ENCODE data around the gene CST9.

DNA sequence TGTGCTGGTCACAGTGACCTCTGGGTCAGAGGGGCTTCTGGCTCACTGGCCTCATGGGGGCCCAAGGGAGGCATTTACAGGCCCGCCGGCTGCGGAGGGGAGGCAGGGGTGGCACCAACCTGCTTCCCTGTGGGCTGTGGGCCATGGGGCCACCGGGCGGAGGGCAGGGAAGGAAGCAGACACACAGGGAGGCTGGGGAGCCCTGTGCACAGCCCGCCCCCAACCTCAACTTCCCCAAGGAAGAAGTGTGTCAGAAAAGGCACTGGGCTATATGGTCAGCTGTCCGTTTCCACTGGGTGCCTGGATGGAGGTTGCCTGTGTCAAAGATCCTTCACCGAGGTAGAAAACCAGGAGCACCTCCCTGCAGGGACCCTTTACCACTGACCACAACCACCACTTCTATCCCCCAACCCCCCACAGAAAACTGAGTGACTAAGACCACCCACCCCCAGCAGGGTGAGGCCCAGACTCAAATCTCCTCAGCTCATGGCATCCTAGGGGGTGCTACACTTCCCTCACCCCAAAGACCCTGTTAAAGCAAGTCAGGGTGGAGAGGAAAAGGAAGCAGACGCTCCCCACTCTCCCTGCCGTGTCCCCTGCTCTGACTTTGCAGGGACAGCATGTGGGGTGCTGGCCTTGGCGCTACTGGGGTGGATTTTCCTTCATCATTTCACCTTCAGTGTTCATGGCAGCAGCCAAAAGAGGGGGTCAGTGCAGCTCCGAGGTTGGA, 26.4 kb upstream of the CST9 start:
- TF ChIP-seq POLR2AphosphoS5 (IDR thresholded peaks at IDR 0.05) (no peak), POLR2A (IDR thresholded peaks at IDR 0.05) (no peak), EP300 (IDR thresholded peaks at IDR 0.05) (no peak)
- TF ChIP-seq, protein P1, sequence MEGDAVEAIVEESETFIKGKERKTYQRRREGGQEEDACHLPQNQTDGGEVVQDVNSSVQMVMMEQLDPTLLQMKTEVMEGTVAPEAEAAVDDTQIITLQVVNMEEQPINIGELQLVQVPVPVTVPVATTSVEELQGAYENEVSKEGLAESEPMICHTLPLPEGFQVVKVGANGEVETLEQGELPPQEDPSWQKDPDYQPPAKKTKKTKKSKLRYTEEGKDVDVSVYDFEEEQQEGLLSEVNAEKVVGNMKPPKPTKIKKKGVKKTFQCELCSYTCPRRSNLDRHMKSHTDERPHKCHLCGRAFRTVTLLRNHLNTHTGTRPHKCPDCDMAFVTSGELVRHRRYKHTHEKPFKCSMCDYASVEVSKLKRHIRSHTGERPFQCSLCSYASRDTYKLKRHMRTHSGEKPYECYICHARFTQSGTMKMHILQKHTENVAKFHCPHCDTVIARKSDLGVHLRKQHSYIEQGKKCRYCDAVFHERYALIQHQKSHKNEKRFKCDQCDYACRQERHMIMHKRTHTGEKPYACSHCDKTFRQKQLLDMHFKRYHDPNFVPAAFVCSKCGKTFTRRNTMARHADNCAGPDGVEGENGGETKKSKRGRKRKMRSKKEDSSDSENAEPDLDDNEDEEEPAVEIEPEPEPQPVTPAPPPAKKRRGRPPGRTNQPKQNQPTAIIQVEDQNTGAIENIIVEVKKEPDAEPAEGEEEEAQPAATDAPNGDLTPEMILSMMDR (IDR thresholded peaks at IDR 0.05) = no peak

Measured in suprapubic skin (tissue), 4 donors.